T47D (cell line): Measurements from ENCODE around the gene SLC7A6.

Source experiments
- DNase-seq, 2 experiments: peaks; one replicate each; pipeline versions ENCODE4 v3.0.0 to v3.0.0-alpha.2; 2011 to 2012; ENCODE audit warnings: low read depth in 1 of 2, low spot score in 1 of 2
- JUND ChIP-seq: IDR thresholded peaks from 2 replicates; pipeline ENCODE4 v1.6.1; 2012; ENCODE audit warnings: low read depth
- in situ Hi-C: cut with HindIII; loops from 2 replicates; pipeline ENCODE4 v1.10.0; 2016; ENCODE audit warnings: low sequenced_read_pairs, low pct_unique_long_range_greater_than_20kb

Gene SLC7A6

GRCh38 chr16:68324336-68324735, 60.0 kb downstream of the SLC7A6 start:
- no peak for DNase-seq
- no peak for TF ChIP-seq JUND
- in situ Hi-C loops, result no loop called here

DNA sequence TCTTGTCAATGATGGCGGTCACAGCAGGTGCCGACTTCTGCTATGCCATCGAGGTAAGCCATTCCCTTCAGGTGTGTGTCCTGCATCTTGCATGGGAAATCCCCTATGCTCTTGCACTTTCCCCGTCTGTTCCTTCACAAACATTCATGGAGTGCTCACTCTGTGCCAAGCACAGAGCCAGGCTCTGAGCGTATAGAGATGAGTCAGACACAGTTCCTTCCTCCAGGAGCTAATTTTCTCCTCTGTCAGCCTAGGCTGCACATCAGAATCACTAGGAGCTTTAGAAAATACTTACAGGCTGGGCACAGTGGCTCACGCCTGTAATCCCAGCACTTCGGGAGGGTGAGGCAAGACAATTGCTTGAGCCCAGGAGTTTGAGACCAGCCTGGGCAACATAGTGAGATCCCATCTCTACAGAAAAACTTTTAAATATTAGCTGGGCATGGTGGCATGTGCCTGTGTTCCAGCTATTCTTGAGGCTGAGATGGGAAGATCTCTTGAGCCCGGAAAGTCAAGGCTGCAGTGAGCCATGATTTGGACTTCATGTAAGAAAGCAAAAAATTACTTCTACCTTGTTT, 60.5 kb downstream of the SLC7A6 start:
- TF ChIP-seq JUND, result no peak
- DNase-seq, result no peak
- in situ Hi-C loops, result no loop called here

- in situ Hi-C loops, result no loop called here
- TF ChIP-seq JUND, result peak; percentile 45; the same call in 1 of the 2 replicates
- DNase-seq, result peak; percentile 68 to 95
Measured at GRCh38 chr16:68328151-68328859, 64.0 kb downstream of the SLC7A6 start.

DNA sequence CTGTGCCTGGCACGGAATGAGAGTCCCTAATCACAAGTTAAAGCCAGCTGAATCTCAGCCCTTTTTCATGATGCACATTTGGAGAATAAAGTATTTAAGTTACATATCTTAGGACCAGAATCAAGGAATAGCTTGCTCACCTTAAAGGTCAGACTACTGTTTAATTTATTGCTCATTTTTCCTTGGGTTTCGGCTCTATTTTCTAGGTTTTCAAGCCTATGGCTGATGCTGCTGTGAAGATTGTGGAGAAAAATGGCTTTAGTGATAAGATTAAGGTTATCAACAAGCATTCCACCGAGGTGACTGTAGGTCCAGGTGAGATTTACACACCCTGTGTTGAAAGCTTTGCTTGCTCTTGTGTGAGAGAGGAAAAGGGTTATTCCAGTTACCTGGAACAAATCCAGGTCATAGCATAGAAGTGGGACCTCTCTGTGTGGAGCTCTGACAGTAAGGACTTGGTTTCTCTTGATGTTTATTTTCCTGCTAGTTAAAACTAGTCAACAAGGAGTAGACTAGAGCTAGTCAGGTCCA, 64.6 kb downstream of the SLC7A6 start:
- no peak for TF ChIP-seq JUND
- in situ Hi-C loops, result no loop called here
- DNase-seq, result no peak

DNA sequence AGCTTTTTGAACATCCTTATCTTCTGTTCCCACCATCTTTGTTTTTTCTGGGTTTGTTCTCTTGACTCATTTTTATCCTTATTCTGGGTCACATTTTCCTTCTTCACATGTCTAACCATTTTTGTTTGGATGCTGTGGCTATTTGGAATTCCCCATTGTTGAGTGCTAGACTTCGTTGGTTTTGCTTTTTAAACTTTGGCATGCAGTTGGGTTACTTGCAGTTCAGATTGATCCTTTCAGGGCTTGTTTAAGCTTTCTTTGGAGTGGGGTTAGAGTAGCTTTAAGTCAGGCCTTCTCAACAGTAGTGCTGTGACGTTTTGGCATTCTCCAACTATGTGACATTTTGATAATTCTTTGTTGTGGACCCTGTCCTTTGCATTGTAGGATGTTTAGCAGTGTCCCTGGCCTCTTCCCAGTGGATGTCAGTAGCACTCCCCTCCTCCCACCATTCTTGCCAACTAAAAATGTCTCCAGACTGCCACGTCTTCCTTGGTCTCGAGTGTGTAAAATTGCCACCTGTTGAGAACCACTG, 67.6 kb downstream of the SLC7A6 start:
- in situ Hi-C loops, result no loop called here
- DNase-seq, result no peak
- no peak for TF ChIP-seq JUND

DNA sequence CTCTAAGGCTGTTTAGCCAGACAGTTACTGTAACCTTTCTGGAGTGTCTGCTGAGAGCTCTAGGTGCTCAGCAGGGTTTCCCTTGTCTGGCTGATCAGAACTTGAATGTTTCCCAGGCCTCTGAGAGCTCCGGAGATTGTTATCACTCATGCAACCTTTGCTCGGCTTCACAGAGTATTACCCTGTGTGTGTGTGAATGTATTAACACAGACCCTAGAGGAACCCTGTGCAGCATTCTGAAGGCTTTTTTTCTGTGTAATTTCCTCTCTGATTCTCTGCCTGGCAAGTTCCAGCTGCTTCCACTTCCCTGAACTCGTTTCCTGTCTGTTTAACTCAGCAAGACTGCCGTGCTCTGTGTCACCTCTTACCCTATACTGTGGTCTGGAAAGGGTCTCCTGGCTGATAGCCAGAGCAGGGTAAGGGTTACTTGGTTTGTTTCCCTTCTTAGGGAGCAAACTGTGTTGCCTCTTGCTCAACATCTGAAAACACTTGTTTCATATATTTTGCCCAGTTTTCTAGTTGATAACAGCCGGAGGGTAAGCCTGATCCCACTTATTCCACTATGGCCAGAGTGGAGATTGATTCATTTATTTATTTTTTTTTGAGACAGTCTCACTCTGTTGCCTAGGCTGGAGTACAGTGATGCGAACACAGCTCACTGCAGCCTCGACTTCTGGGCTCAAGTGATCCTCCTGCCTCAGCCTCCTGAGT, 68.2 kb downstream of the SLC7A6 start:
- in situ Hi-C loops, result no loop called here
- TF ChIP-seq JUND, result no peak
- DNase-seq, result peak in 1 of 2 experiments; percentile 86

- in situ Hi-C loops, result no loop called here
- TF ChIP-seq JUND, result no peak
- DNase-seq, result no peak
Measured at GRCh38 chr16:68335175-68335574, 70.8 kb downstream of the SLC7A6 start.

- TF ChIP-seq JUND, result no peak
- in situ Hi-C loops, result no loop called here
- DNase-seq, result no peak
Measured at GRCh38 chr16:68338326-68339119, 74.2 kb downstream of the SLC7A6 start.

GRCh38 chr16:68339214-68339613, 74.9 kb downstream of the SLC7A6 start:
- TF ChIP-seq JUND, result no peak
- in situ Hi-C loops, result no loop called here

GRCh38 chr16:68342620-68343019, 78.3 kb downstream of the SLC7A6 start:
- DNase-seq, result no peak
- TF ChIP-seq JUND, result no peak
- in situ Hi-C loops, result no loop called here

More at GRCh38 chr16:68339214-68339613, 74.9 kb downstream of the SLC7A6 start:
- DNase-seq, result no peak

DNA sequence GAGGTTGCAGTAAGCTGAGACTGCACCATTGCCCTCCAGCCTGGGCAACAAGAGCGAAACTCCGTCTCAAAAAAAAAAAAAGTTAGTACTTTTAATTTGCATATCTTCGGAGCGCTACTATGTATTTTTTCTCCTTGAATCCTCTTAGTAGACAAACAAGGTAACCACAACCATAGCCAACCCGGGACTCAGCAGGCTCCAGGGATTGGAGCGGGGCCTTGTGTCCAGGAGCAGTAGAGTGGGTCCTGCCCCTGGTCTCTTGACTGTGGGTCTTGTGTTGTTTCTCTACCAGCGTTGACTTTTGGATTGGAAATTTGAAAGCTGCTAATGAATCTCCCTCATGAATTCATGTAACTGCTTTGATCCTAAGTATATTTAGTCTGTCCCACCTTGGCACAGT, 78.8 kb downstream of the SLC7A6 start:
- no peak for DNase-seq
- in situ Hi-C loops, result no loop called here
- TF ChIP-seq JUND, result no peak

DNA sequence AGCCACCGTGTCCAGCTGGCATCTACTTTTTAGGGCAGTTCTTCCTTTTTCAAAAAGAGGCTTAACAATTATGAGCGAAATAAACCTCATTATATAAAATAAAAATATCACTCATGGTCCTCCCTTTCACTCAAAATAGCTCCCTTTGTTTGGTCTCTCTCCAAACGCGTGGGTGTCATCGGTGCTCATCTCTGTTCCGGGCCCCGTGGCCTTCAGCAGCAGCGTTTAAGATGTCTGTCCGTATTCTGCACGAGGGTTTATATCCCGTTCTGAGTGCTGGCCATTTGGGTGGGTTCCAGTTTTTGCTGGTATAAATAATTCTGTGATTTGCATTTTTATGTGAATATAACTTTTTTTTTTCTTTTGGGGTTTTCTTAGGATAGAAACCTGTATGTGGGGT, 79.9 kb downstream of the SLC7A6 start:
- no peak for TF ChIP-seq JUND
- in situ Hi-C loops, result no loop called here
- no peak for DNase-seq
